CD4-positive, alpha-beta T cell treated with Interleukin-21 for 1 hour (primary cell): ENCODE data around the gene ACKR2.
"Not testable (repeated sequence)": the region's sequence is repeated elsewhere in the genome, so short reads cannot be mapped to it uniquely, and the experiment has no call there.

Experiments used
- DNase-seq: peaks from one replicate; pipeline ENCODE4 v3.0.0-alpha.2; 2020

The ACKR2 gene

GRCh38 chr3:42802876-42803413 lies 6.3 kb upstream of the ACKR2 start:
- DNase-seq: no peak

- DNase-seq: peak; percentile 30
Observed at GRCh38 chr3:42803414-42804105, 5.7 kb upstream of the ACKR2 start.

GRCh38 chr3:42804106-42804830 lies 5.0 kb upstream of the ACKR2 start, which contains the start of gene HIGD1A:
Gene HIGD1A, minus strand, starts transcription at chr3:42804490. Its CDS starts 10,237 bp downstream, at chr3:42794253.
- peak; percentile 94 for DNase-seq

DNA sequence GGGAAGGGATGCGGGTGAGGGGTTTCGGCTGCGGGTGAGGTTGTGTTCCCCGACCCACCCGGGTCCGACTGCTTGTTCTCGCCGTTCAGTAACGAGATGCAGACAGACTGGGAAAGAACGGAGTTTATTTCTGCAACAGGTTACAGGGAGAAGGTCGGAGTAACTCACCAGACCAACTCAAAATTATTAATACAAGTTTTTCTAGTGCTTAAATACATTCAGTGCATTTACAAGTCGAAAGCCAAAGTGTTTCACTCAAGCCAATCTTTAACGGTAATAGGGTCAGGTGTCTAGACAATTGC lies 4.5 kb upstream of the ACKR2 start:
- no peak for DNase-seq

- DNase-seq: peak; percentile 2
Observed at GRCh38 chr3:42805141-42805821, 4.0 kb upstream of the ACKR2 start.

DNA sequence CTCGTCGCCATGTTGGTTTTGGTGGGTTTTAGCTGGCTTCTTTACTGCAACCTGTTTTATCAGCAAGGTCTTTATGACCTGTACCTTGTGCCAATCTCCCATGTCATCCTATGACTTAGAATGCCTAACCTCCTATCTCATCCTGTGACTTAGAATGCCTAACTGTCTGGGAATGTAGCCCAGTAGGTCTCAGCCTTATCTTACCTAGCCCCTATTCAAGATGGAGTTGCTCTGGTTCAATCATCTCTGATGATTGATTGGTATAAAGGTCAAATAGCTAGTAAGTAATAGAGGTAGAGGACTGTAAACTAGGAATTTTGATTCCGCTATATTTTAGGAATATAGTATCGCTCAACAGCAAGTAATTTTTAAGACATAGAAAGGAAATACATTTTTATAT lies 1.3 kb upstream of the ACKR2 start:
- DNase-seq: no peak

- not testable (repeated sequence) for DNase-seq
Observed at GRCh38 chr3:42810706-42811105, 1.5 kb downstream of the ACKR2 start.

DNA sequence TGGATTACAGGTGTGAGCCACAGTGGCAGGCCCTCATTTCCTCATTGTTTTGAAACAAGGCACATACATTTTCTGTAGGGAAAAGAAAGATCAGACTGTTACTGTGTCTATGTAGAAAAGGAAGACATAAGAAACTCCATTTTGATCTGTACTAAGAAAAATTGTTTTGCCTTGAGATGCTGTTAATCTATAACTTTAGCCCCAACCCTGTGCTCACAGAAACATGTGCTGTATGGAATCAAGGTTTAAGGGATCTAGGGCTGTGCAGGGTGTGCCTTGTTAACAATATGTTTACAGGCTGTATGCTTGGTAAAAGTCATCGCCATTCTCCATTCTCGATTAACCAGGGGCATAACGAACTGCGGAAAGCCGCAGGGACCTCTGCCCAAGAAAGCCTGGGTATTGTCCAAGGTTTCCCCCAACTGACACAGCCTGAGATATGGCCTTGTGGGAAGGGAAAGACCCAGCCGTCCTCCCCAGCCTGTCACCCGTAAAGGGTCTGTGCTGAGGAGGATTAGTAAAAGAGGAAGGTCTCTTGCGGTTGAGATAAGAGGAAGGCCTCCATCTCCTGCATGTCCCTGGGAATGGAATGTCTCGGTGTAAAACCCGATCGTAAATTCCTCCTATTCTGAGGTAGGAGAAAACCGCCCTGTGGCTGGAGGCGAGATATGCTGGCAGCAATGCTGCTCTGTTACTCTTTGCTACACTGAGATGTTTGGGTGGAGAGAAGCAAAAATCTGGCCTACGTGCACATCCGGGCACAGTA lies 2.1 kb downstream of the ACKR2 start:
- not testable (repeated sequence) for DNase-seq

DNA sequence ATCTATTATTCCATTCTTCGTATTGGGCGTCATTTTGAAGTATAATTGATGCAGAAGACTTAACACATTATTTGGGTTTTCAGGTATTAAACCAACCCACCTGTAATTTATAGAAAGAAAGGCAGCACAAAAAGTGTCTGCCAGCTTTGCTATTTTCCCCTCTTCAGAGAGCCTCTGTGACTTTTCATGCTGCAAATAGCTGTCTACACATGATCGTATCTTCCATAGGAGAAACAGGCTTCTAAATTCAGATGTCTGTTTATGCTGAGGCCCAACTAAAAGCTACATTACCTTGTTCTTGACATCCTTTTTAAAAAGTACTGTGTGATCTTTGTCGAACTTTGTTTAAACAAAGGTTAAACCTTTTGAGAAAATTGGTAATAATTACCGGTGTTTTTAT lies 5.0 kb downstream of the ACKR2 start:
- DNase-seq: no peak

DNA sequence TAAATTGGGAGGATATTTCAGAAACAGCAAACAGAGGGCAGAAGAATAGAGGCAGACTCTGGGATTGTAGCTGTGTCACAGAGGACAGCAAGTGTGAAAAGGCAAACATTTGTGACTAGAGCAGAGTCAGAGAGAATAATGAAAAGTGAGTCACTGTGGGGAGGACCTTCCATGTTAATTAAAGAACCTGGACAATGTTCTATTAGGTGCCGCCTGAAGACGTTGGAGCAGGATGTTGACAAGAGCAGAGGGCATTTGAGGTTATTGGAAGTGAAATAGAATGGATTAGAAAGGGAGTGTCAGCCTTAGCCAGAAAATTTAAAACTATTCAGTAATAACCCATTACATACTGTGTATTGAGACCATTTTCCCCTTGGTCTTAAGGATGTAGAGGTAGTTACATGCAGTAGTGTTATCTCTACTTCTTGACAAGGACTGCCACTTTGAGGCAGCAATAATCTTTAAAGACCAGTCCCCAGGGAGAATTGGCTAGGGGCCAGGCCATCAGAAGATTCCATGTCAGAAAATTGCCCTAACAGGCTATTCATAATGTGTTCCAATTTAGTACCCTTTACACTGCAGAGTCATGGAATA lies 5.8 kb downstream of the ACKR2 start:
- no peak for DNase-seq

DNA sequence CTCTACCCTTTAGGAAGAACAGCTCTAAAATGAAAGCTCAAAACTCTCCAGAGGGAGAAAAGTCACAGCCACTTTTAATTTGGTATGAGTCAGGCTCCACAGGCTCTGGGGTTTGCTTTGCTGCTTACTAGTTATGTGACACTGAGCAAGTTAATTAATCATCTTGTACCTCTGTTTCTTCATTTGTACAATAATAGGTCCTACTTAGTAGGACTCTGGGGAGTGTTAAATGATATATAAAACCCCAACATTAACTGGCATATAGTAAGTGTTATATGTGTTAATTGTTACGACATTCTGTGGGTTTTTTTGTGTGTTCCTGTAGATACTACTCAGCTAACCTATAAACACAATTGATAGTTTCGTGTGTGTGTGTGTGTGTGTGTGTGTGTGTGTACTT lies 6.6 kb downstream of the ACKR2 start:
- DNase-seq: no peak

DNA sequence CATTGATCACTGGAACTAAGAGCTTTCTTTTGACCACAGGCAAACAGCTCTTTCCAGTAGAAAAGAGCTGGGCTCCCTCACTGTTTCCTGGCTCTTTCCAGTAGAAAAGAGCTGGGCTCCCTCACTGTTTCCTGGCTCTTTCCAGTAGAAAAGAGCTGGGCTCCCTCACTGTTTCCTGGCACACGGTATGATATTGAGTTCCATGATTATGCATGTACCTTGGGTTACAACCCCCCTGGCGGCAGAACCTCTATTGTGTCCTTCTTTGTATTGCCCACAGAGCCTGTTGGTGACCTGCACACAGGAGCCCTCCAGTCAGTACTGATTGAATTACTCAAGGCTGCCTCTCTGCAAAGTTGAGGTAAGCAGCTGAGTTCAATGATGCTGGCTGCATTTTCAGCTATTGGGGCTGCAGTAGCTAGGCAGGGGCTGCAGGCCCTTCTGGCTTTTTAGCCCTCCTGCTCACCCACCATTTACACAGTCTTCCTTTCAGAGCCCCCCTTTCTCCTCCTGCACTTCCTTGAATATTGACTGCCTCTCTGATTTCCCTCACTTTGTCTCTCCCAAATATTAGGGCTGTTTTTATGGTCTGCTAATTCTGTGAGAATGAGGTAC lies 10.2 kb downstream of the ACKR2 start:
- DNase-seq: no peak

DNA sequence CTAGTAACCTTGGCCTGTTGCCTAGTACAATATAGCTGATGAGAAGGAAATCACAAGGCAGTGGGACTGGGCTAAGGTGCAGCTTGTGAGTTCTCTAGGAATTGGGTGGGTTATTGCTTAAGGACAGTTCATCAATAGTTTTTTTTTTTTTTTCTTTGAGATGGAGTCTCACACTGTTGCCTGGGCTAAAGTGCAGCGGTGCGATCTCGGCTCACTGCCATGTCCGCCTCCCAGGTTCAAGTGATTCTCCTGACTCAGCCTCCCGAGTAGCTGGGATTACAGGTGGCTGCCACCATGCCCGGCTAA lies 11.5 kb downstream of the ACKR2 start:
- no peak for DNase-seq

DNA sequence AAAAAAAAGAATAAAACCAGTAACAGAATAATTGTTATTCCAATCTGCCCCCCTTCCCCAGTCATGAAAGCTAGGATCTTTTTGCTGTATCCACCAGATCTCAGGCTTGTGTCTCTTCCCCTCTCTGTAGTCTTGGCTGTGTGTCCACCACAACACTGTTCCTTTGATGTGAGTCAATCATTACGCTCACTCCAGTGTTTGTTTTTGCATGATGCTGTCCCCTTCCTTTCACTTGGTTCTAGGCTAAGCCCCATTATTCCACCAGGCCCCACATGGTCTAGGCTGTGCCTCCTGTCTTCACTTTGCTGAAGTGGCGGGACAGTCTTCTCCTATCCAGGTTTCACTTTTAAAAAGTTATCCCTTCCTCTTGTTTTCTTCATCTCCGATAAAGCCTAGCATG lies 13.6 kb downstream of the ACKR2 start:
- DNase-seq: no peak

GRCh38 chr3:42823351-42823750 lies 14.1 kb downstream of the ACKR2 start:
- DNase-seq: no peak

GRCh38 chr3:42826141-42826540 lies 16.9 kb downstream of the ACKR2 start:
- DNase-seq: no peak

DNA sequence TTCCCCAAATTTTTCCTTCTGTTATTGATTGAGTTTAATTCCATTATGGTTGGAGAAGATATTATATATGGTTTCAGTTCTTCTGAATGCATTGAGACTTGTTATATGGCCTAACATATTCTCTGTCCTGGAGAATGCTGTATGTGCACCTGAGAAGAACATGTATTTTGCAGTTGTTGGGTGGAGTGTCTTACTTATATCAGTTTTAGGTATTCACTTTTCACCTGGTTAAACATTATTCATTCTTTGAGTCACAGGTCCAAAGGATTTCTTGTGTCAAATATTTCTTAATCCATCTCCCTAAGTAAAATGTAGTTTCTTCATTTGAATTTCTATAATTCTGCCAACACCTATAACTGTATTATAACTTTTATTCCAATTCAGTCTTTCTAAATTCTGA lies 17.8 kb downstream of the ACKR2 start:
- DNase-seq: no peak

GRCh38 chr3:42827654-42828053 lies 18.4 kb downstream of the ACKR2 start:
- DNase-seq: no peak

GRCh38 chr3:42829083-42829627 lies 19.9 kb downstream of the ACKR2 start:
- DNase-seq: no peak

- no peak for DNase-seq
Observed at GRCh38 chr3:42829628-42830436, 20.6 kb downstream of the ACKR2 start.
